CD14-positive monocyte (primary cell): ENCODE measurements around the gene CACNG6. TPM values are rescaled to one million over a fixed set of nuclear protein-coding genes. Genes with fewer than 3 reads are reported as not detected.

Experiments
- DNase-seq, 3 donors: peaks; one replicate each; pipeline ENCODE4 v3.0.0-alpha.2; 2011 to 2022
- H2AFZ ChIP-seq: 2 replicates; pipeline ENCODE4 v1.6.0; 2012; ENCODE audit warnings: mild to moderate bottlenecking, low read depth, low read length, inconsistent platforms; ENCODE audit not compliant: insufficient read depth, poor library complexity, severe bottlenecking
- H3K27ac ChIP-seq, 2 donors: 1 replicate in 1 of 2; 2 replicates in 1 of 2; pipeline ENCODE4 v1.5.1; 2012 to 2013; ENCODE audit warnings: low read length in 2 of 2, control low read depth in 1 of 2, inconsistent platforms in 1 of 2, low read depth in 1 of 2, mild to moderate bottlenecking in 1 of 2
- H3K27me3 ChIP-seq, 2 donors: one replicate each; pipeline versions ENCODE4 v1.6.0 to v1.6.1; 2011 to 2013; ENCODE audit warnings: low read length in 2 of 2; ENCODE audit not compliant: control insufficient read depth in 2 of 2, insufficient read depth in 2 of 2
- H3K36me3 ChIP-seq, 2 donors: replicated peaks in 1 of 2; 1 replicate in 1 of 2; 2 replicates in 1 of 2; pipeline versions ENCODE4 v1.5.1 to v1.6.1; 2012 to 2013; ENCODE audit warnings: low read length in 2 of 2, control low read depth in 1 of 2, inconsistent platforms in 1 of 2, mild to moderate bottlenecking in 1 of 2; ENCODE audit not compliant: insufficient read depth in 2 of 2, control insufficient read depth in 1 of 2
- H3K4me1 ChIP-seq, 2 donors: 1 replicate in 1 of 2; 2 replicates in 1 of 2; pipeline versions ENCODE4 v1.5.1 to v1.6.1; 2012 to 2013; ENCODE audit warnings: low read length in 2 of 2, control low read depth in 1 of 2, inconsistent platforms in 1 of 2, mild to moderate bottlenecking in 1 of 2, moderate library complexity in 1 of 2; ENCODE audit not compliant: insufficient read depth in 2 of 2, control insufficient read depth in 1 of 2
- H3K4me2 ChIP-seq: replicated peaks from 2 replicates; pipeline ENCODE3; 2012; ENCODE audit warnings: low read length, moderate library complexity, mild to moderate bottlenecking; ENCODE audit not compliant: poor library complexity, severe bottlenecking; ENCODE audit errors: extremely low read depth
- H3K4me3 ChIP-seq, 3 experiments: fragments of 200-600 bp in 1 of 3; sonication (generic) in 1 of 3; replicated peaks in 1 of 3; 1 replicate in 2 of 3; 2 replicates in 1 of 3; pipeline ENCODE4 v1.5.1; 2011 to 2013; ENCODE audit warnings: low read length in 3 of 3, mild to moderate bottlenecking in 3 of 3, control low read depth in 2 of 3, low read depth in 2 of 3, inconsistent platforms in 1 of 3, moderate library complexity in 1 of 3
- H3K79me2 ChIP-seq: 2 replicates; pipeline ENCODE4 v1.6.0; 2012; ENCODE audit warnings: mild to moderate bottlenecking, control low read depth, inconsistent platforms, low read length, moderate library complexity; ENCODE audit not compliant: insufficient read depth
- H3K9ac ChIP-seq: 2 replicates; pipeline ENCODE4 v1.6.0; 2017; ENCODE audit warnings: low read length, mild to moderate bottlenecking; ENCODE audit not compliant: insufficient read depth, poor library complexity, severe bottlenecking
- H3K9me3 ChIP-seq, 2 donors: replicated peaks in 1 of 2; 1 replicate in 1 of 2; 2 replicates in 1 of 2; pipeline versions ENCODE4 v1.5.1 to v1.6.1; 2012 to 2013; ENCODE audit warnings: low read length in 2 of 2, control low read depth in 1 of 2; ENCODE audit not compliant: control insufficient read depth in 1 of 2, insufficient read depth in 1 of 2
- H4K20me1 ChIP-seq: 2 replicates; pipeline ENCODE4 v1.6.0; 2012; ENCODE audit warnings: mild to moderate bottlenecking, low read length, control low read depth, moderate library complexity; ENCODE audit not compliant: insufficient read depth
- H3K27ac Mint-ChIP-seq, 7 donors: one replicate each; pipeline ENCODE4 v1.8.0; 2020; ENCODE audit warnings: mild to moderate bottlenecking in 7 of 7, mixed read lengths in 7 of 7, moderate library complexity in 6 of 7, inconsistent platforms in 2 of 7
- H3K27me3 Mint-ChIP-seq, 3 donors: one replicate each; pipeline ENCODE4 v1.8.0; 2021 to 2022; ENCODE audit warnings: low read depth in 3 of 3, mild to moderate bottlenecking in 3 of 3, mixed read lengths in 3 of 3, moderate library complexity in 3 of 3, inconsistent platforms in 1 of 3
- H3K36me3 Mint-ChIP-seq, 2 donors: one replicate each; pipeline ENCODE4 v1.8.0; 2020; ENCODE audit warnings: mixed read lengths in 2 of 2, inconsistent platforms in 1 of 2, mild to moderate bottlenecking in 1 of 2
- H3K4me1 Mint-ChIP-seq: one replicate; pipeline ENCODE4 v1.8.0; 2020; ENCODE audit warnings: mild to moderate bottlenecking, mixed read lengths
- H3K4me3 Mint-ChIP-seq, 2 donors: one replicate each; pipeline ENCODE4 v1.8.0; 2020; ENCODE audit warnings: mild to moderate bottlenecking in 2 of 2, mixed read lengths in 2 of 2, moderate library complexity in 1 of 2
- H3K9me3 Mint-ChIP-seq, 7 donors: one replicate each; pipeline ENCODE4 v1.8.0; 2020 to 2022; ENCODE audit warnings: mixed read lengths in 7 of 7, mild to moderate bottlenecking in 6 of 7, moderate library complexity in 6 of 7, inconsistent platforms in 2 of 7
- WGBS: methylation state at CpG from one replicate; pipeline ENCODE4 v1.1.5; 2013; ENCODE audit warnings: missing lambda C conversion rate; ENCODE audit not compliant: insufficient coverage; 5-methylcytosine and 5-hydroxymethylcytosine counted together
- intact Hi-C, 2 donors: fragments of 100-400 bp; cut with micrococcal nuclease; formaldehyde crosslinking; loops; one replicate each; pipeline versions ENCODE4 v1.15.0 to v1.15.1; 2023
- polyA plus RNA-seq, 3 donors: library from polyadenylated mRNA; depleted of rRNA in 1 of 3; unstranded in 2 of 3; stranded (reverse) in 1 of 3; fragments of 300-500 nt in 2 of 3; fragments of >200 nt in 1 of 3; fragmentation: Illumina TruSeq in 2 of 3; gene quantifications; 1 replicate in 2 of 3; 2 replicates in 1 of 3; pipeline ENCODE4 v1.2.3, GENCODE V29; 2012 to 2021
- TF ChIP-seq, protein P1 (sequence below): fragments of 200-600 bp; IDR thresholded peaks from one replicate; pipeline ENCODE4 v1.8.0; 2022; ENCODE audit warnings: antibody characterized with exemption, mild to moderate bottlenecking

The CACNG6 gene
- polyA plus RNA-seq, 3 donors = 0.08 to 0.18 TPM; not detected in 1

DNA sequence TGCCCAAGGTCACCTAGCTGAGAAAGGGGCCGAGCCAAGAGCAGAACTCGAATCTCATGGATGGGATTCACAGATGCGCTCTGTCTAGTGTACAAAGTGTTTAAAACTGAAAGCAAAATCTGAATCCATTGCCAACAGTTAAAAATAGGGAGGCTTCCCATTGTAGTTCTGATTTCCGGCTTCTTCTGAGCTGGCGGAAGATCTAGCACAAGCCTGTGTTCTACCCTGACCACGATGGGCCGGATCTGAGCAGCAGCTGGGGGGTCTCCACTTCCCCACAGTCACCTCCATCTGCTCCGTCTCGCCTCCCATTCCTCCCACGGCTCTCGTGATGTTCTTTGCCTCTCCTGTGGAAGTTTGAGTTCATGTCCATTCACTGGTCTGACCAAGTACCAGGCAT, 26.3 kb upstream of the CACNG6 start:
- DNase-seq = no peak
- peaks cover 0 to 23% (median 10%) of the 10 kb centered on the region in 7 donors for H3K9me3 Mint-ChIP-seq
- Histone ChIP-seq H3K36me3 (no peaks in the 10 kb centered on the region), H3K9ac (no peak overlapping the region), H3K27ac (no peak overlapping the region), H4K20me1 (no peaks in the 10 kb centered on the region), H2AFZ (peak overlapping the region; percentile 48), H3K4me2 (peak overlapping the region; percentile 49), H3K4me1 (peaks cover 4 to 16% of the 10 kb centered on the region in 2 donors), H3K79me2 (no peaks in the 10 kb centered on the region), H3K9me3 (no peaks in the 10 kb centered on the region), H3K4me3 (peak overlapping the region in 1 of 3 experiments; percentile 51), H3K27me3 (peaks cover 39 to 54% of the 10 kb centered on the region in 2 donors)
- 79% methylated on average over 5 of the region's 11 CpGs for WGBS
- intact Hi-C loops = no loop called here
- H3K27me3 Mint-ChIP-seq = peaks cover 63 to 73% (median 65%) of the 10 kb centered on the region in 3 donors
- peaks cover 19% of the 10 kb centered on the region for H3K4me1 Mint-ChIP-seq
- TF ChIP-seq, protein P1, sequence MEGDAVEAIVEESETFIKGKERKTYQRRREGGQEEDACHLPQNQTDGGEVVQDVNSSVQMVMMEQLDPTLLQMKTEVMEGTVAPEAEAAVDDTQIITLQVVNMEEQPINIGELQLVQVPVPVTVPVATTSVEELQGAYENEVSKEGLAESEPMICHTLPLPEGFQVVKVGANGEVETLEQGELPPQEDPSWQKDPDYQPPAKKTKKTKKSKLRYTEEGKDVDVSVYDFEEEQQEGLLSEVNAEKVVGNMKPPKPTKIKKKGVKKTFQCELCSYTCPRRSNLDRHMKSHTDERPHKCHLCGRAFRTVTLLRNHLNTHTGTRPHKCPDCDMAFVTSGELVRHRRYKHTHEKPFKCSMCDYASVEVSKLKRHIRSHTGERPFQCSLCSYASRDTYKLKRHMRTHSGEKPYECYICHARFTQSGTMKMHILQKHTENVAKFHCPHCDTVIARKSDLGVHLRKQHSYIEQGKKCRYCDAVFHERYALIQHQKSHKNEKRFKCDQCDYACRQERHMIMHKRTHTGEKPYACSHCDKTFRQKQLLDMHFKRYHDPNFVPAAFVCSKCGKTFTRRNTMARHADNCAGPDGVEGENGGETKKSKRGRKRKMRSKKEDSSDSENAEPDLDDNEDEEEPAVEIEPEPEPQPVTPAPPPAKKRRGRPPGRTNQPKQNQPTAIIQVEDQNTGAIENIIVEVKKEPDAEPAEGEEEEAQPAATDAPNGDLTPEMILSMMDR = no peak
- H3K4me3 Mint-ChIP-seq = peak overlapping the region; percentile 63 to 81
- peaks cover 0 to under 1% of the 10 kb centered on the region in 2 donors for H3K36me3 Mint-ChIP-seq
- peak overlapping the region in 1 of 7 donors; percentile 7 for H3K27ac Mint-ChIP-seq

DNA sequence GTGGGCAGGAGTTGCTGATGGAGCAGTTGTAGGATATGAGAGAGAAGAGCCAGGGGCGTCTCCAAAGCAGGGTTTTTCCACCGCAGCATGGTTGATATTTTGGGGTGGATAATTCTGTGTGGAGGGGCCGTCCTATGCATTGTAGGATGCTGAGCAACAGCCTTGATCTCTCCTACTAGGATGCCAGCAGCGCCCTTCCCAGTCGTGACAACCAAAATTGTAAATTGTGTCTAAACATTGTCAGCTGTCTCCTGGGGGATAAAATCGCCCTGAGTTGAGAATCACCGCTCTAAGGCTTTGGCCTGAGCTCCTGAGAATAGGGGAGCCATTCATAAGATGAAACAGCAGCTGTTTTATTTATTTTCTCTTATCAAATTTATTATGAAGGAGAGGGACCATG, 24.5 kb upstream of the CACNG6 start:
- DNase-seq = no peak
- WGBS = 85% methylated on average over 2 of the region's 7 CpGs
- Mint-ChIP-seq H3K4me3 (no peak overlapping the region), H3K27ac (no peak overlapping the region), H3K36me3 (no peaks in the 10 kb centered on the region), H3K9me3 (peaks cover 0 to 10% (median 6%) of the 10 kb centered on the region in 7 donors), H3K27me3 (peaks cover 45 to 67% (median 48%) of the 10 kb centered on the region in 3 donors), H3K4me1 (peaks cover 19% of the 10 kb centered on the region)
- Histone ChIP-seq H3K27me3 (peaks cover 21 to 36% of the 10 kb centered on the region in 2 donors), H3K36me3 (no peaks in the 10 kb centered on the region), H3K9me3 (no peaks in the 10 kb centered on the region), H2AFZ (no peak overlapping the region), H3K27ac (no peak overlapping the region), H4K20me1 (no peaks in the 10 kb centered on the region), H3K4me3 (no peak overlapping the region), H3K9ac (no peak overlapping the region), H3K4me1 (peaks cover 11 to 16% of the 10 kb centered on the region in 2 donors), H3K4me2 (no peak overlapping the region), H3K79me2 (no peaks in the 10 kb centered on the region)
- intact Hi-C loops = no loop called here
- TF ChIP-seq, protein P1 = no peak
